Pancreas (tissue), 10 donors: Measurements from ENCODE around the gene CFAP46. TPM values are rescaled to one million over a fixed set of nuclear protein-coding genes. Genes with fewer than 3 reads are reported as not detected.
A peak's percentile ranks its signal among the peaks of the same experiment; 100 is the strongest.

ENCODE experiments used
- ATAC-seq, 4 donors: fragments of 200-7000 bp; cut with Tn5 transposase; one replicate each; pipeline versions ENCODE4 v1.8.0 to v1.9.1; 2020; ENCODE audit warnings: mild to moderate bottlenecking in 4 of 4, moderate library complexity in 4 of 4
- DNase-seq, 6 donors: peaks; one replicate each; pipeline ENCODE4 v3.0.0-alpha.2; 2020
- FAIRE-seq: peaks from 2 replicates; lab custom pipeline; 2012; peaks lifted over from hg19 to GRCh38; lab: Jason Lieb, UNC
- H3K27ac ChIP-seq, 4 donors: fragments of 200-600 bp; sonication (generic); 1 replicate in 3 of 4; 2 replicates in 1 of 4; pipeline versions ENCODE4 v1.5.0 to v1.8.0; 2020
- H3K27me3 ChIP-seq, 4 donors: fragments of 200-600 bp; one replicate each; pipeline ENCODE4 v1.8.0; 2021
- H3K36me3 ChIP-seq, 3 donors: fragments of 200-600 bp; sonication (generic) in 1 of 3; one replicate each; pipeline versions ENCODE4 v1.5.0 to v1.8.0; 2020 to 2021
- H3K4me1 ChIP-seq, 3 donors: fragments of 200-600 bp; one replicate each; pipeline ENCODE4 v1.8.0; 2021
- H3K4me3 ChIP-seq, 4 donors: fragments of 200-600 bp; sonication (generic) in 2 of 4; one replicate each; pipeline versions ENCODE4 v1.5.0 to v1.8.0; 2020 to 2021
- H3K9me3 ChIP-seq, 4 donors: fragments of 200-600 bp; one replicate each; pipeline ENCODE4 v1.8.0; 2021
- WGBS, 2 donors: extraction: QIAGEN DNeasy Blood & Tissue Kit; methylation state at CpG; one replicate each; pipeline ENCODE4 v1.1.7; 2013; 5-methylcytosine and 5-hydroxymethylcytosine counted together
- intact Hi-C, 3 donors: fragments of 100-400 bp; cut with DNase I; formaldehyde crosslinking; loops; one replicate each; pipeline versions ENCODE4 v1.11.1 to v1.14.2; 2022
- polyA plus RNA-seq, 2 donors: library from polyadenylated mRNA; stranded (reverse); fragments of 200-250 nt; gene quantifications; one replicate each; pipeline ENCODE4 v1.2.3, GENCODE V29; 2013
- total RNA-seq, 6 donors: library from RNA; stranded (reverse); fragmentation: NEBNext Ultra II Directional in 4 of 6; extraction: Animal tissue kit (Norgen Biotek cat#: 25700) in 4 of 6; gene quantifications; one replicate each; pipeline versions ENCODE4 v1.2.1 to v1.2.4, GENCODE V29; 2021 to 2023
- TF ChIP-seq, protein P1 (sequence below), 4 donors: fragments of 200-600 bp; sonication (generic) in 3 of 4; IDR thresholded peaks; one replicate each; pipeline versions ENCODE4 v1.5.0 to v1.8.0; 2021; ENCODE audit warnings: antibody characterized with exemption in 4 of 4
- donor health status: healthy with polysubstance abuse.
- donor health status: DM: no; HTN: no; CAD: no; lungs with moderate emphysema.
- donor health status: DM: no; HTN: no; CAD: no.
- donor health status: control.
- donor health status: control.
- donor health status: Bipolar disorder and iron deficiency.
- donor health status: DM: yes; HTN: yes; CAD: no.
- donor health status: DM: no; HTN: no; CAD: no.
- donor health status: DM: no; HTN: no; CAD: no.
- donor health status: DM: yes; HTN: yes; CAD: no.

Gene CFAP46
- total and polyA plus RNA-seq, 8 donors = 0.39 to 1.6 (median 1.0) TPM

DNA sequence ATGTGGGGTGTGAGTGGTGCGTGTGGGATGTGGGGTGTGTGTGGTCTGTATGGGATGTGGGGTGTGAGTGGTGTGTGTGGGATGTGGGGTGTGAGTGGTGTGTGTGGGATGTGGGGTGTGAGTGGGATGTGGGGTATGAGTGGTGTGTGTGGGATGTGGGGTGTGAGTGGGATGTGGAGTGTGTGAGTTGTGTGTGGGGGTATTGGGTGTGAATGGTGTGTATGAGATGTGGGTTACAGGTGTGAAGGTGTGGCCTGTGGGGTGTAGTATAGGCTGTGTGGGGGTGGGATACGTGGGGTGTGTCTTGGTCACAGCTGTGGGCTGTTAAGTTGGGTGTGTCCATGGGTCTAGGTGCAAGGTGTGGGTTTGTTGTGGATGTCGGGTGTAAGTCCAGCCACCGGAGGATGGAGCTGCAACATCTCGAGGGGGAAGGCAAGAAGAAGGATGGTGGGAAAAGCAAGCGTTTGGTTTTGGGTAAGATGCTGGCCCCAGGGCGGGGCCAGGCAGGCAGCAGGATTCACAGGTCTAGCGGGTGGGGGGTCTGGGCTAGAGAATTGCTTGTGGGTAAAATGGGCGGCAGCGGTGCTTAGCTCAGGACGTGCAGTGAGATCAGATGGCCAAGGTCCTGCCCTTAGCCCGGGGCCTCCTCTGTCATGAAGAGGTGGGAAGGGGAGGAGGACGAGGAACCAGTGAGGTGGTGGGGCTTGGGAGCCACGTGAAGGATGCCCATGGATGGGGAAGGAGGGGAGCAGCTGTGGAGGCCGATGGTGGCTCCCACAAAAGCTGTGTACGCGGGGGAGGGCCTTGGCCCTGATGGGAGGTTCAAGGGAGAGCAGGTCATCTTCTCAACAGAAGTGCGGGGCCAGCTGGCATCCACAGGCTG lies 60.1 kb downstream of the CFAP46 start:
- FAIRE-seq (no peak), DNase-seq (peak in 2 of 6 donors; percentile 17 to 43), ATAC-seq (no peak)
- H3K27ac ChIP-seq = no peak overlapping the region
- peaks cover 0 to under 1% (median 0%) of the 10 kb centered on the region in 4 donors for H3K27me3 ChIP-seq
- no peak overlapping the region for H3K4me3 ChIP-seq
- no peaks in the 10 kb centered on the region for H3K4me1 ChIP-seq
- 63 to 72% methylated on average over 18 of the region's 18 CpGs for WGBS, 2 donors
- TF ChIP-seq, protein P1, sequence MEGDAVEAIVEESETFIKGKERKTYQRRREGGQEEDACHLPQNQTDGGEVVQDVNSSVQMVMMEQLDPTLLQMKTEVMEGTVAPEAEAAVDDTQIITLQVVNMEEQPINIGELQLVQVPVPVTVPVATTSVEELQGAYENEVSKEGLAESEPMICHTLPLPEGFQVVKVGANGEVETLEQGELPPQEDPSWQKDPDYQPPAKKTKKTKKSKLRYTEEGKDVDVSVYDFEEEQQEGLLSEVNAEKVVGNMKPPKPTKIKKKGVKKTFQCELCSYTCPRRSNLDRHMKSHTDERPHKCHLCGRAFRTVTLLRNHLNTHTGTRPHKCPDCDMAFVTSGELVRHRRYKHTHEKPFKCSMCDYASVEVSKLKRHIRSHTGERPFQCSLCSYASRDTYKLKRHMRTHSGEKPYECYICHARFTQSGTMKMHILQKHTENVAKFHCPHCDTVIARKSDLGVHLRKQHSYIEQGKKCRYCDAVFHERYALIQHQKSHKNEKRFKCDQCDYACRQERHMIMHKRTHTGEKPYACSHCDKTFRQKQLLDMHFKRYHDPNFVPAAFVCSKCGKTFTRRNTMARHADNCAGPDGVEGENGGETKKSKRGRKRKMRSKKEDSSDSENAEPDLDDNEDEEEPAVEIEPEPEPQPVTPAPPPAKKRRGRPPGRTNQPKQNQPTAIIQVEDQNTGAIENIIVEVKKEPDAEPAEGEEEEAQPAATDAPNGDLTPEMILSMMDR (IDR thresholded peaks at IDR 0.05) = no peak
- intact Hi-C loops = no loop called here
- no peaks in the 10 kb centered on the region for H3K9me3 ChIP-seq
- H3K36me3 ChIP-seq = no peaks in the 10 kb centered on the region

DNA sequence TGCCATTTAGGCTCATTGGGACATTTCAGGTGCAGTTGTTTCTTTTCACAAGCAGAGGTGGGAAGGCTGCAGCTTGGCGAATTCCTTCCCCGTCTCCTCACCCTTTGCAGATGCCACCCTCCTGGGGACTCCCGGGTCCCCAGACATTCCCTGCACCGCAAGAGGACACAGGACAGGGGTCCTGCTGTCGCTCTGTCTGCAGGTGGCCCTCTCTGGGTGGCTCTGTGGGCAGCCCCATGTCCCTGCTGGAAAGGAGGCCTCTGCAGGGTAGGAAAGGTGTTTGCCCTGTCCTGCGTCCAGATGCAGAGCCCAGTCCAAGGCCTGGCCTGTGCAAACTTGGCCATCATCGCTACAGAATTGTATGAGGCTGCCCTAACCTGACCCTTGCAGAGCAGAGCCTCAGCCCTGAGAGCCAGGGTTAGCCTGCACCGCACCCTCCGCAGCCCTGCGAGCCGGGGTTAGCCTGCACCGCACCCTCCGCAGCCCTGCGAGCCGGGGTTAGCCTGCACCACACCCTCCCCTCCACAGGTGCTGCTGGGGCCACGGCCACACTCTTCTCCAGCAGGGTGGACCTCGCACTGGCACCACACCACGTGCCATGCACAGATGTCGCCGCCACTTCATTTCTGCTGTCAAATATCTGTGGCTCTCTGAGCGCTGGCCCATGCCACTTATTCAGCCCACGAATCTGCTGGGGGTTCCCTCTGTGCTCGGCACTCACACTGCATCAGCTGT lies 61.0 kb downstream of the CFAP46 start:
- no peak overlapping the region for H3K27ac ChIP-seq
- TF ChIP-seq, protein P1 (IDR thresholded peaks at IDR 0.05) = no peak
- H3K36me3 ChIP-seq = no peaks in the 10 kb centered on the region
- no peaks in the 10 kb centered on the region for H3K4me1 ChIP-seq
- FAIRE-seq (no peak), ATAC-seq (no peak), DNase-seq (peak in 2 of 6 donors; percentile 33 to 36)
- peaks cover 0 to 3% (median 0%) of the 10 kb centered on the region in 4 donors for H3K27me3 ChIP-seq
- intact Hi-C loops = no loop called here
- no peaks in the 10 kb centered on the region for H3K9me3 ChIP-seq
- WGBS, 2 donors = 63 to 77% methylated on average over 21 to 23 of the region's 23 CpGs
- no peak overlapping the region for H3K4me3 ChIP-seq

DNA sequence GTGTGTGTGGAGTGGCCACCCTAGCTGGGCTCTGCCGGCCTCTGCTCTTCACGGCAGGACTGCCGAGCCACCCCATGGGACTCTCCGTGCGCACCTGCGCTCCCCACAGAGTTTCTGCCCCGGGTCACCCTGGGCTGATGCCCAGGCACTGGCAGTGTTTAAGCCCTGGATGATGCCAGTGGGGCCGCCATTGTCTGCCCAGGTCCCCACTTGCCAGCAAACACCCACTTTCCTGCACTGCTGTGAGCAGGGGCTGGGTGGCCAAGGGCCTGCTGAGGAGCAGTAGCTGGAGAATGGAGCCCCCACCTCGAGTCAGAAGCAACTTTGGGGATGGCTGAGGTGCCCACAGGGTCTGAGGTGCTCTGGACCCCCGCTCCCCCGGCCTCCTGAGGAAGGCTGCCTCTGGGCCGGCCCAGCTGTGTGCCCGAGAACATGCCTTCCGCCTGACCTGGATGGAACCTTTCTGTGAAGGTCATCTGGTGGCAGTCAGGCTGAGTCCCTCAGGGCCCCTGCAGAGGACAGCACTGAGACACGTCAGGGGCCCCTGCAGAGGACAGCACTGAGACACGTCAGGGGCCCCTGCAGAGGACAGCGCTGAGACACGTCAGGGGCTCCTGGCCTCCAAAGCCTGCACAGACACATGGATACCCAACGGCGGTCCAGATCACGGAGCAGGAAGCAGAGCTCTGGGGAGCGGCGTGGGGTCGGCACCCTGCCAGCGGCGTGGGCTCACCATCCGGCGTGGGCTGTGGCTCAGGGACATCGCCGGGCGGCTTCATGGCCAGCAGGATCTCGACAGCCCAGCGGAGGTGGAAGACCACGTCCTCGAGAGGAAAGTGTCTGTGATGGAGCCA lies 62.0 kb downstream of the CFAP46 start:
- H3K27me3 ChIP-seq = peaks cover 0 to 3% (median 0%) of the 10 kb centered on the region in 4 donors
- intact Hi-C loops = no loop called here

DNA sequence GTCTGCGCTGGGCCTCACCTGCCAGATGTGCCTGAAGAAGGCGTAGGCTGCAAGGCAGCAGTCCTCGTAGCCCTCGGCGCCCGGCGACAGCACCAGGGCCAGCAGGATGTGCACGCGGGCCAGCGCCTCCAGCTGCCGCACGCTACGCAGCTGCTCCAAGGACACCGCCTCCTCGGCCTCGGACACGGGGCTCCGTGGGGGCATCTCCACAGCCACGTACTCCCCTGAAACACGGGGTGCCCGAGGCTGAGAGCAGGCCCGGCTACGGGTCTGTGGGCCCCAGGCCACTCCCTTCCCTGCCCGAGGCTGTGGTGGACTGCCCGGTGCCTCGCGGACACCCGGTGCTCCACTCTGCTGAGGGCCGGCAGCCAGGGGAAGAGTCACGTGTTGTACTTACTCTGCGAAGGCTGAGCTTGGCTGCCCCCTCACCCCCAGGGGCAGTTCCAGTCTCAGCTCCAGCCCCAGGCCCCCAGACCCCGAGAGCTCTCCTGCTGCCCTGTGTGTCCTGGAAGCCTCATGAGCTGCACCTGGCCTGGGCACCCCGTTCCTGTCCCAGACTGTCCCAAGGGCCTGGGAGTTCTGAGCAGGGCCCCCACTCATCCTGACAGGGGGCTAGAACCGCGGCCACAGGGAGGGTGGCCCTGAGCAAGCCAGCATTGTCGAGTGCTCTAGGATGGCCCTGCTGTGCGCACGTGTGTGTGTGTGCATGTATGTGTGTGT lies 62.8 kb downstream of the CFAP46 start:
- no peaks in the 10 kb centered on the region for H3K36me3 ChIP-seq
- ATAC-seq = no peak
- H3K4me1 ChIP-seq = no peaks in the 10 kb centered on the region
- TF ChIP-seq, protein P1 (IDR thresholded peaks at IDR 0.05) = no peak
- no peak overlapping the region for H3K4me3 ChIP-seq
- no peak overlapping the region for H3K27ac ChIP-seq
- peak in 2 of 6 donors; percentile 9 to 59 for DNase-seq
- WGBS, 2 donors = 28 to 33% methylated on average over 35 to 38 of the region's 38 CpGs
- FAIRE-seq = no peak
- H3K9me3 ChIP-seq = no peaks in the 10 kb centered on the region
- peaks cover 0 to 3% (median 0%) of the 10 kb centered on the region in 4 donors for H3K27me3 ChIP-seq
- intact Hi-C loops = no loop called here

More for the DNA sequence above, 62.0 kb downstream of the CFAP46 start:
- DNase-seq = peak in 2 of 6 donors; percentile 33 to 46
- H3K36me3 ChIP-seq = no peaks in the 10 kb centered on the region
- ATAC-seq = no peak
- no peak overlapping the region for H3K4me3 ChIP-seq
- no peaks in the 10 kb centered on the region for H3K9me3 ChIP-seq
- no peaks in the 10 kb centered on the region for H3K4me1 ChIP-seq
- 62 to 77% methylated on average over 34 to 35 of the region's 35 CpGs for WGBS, 2 donors
- no peak for FAIRE-seq
- TF ChIP-seq, protein P1 (IDR thresholded peaks at IDR 0.05) = no peak
- H3K27ac ChIP-seq = no peak overlapping the region
